GM06990 (cell line): Measurements from ENCODE around the gene PTPRF.

Experiments
- DNase-seq: peaks from one replicate; pipeline ENCODE4 v3.0.0-alpha.2; 2011; ENCODE audit not compliant: insufficient read length; ENCODE audit errors: extremely low read depth
- H3K27me3 ChIP-seq: replicated peaks from 2 replicates; pipeline ENCODE4 v1.6.0; 2011; ENCODE audit warnings: low read length; ENCODE audit not compliant: control insufficient read depth, insufficient read depth
- H3K36me3 ChIP-seq: 2 replicates; pipeline ENCODE4 v1.5.1; 2011; ENCODE audit warnings: low read length; ENCODE audit not compliant: control insufficient read depth, insufficient read depth
- H3K4me3 ChIP-seq: replicated peaks from 2 replicates; pipeline ENCODE4 v1.5.1; 2011; ENCODE audit warnings: low read depth, mild to moderate bottlenecking, control low read depth, low read length
- TF ChIP-seq, protein P1 (sequence below): IDR thresholded peaks from 2 replicates; pipeline ENCODE4 v1.5.1; 2011; ENCODE audit warnings: low read length, control low read depth, mild to moderate bottlenecking, inconsistent platforms; ENCODE audit not compliant: insufficient read depth, poor library complexity, severe bottlenecking

Gene PTPRF

GRCh38 chr1:43552059-43552742 lies 21.5 kb downstream of the PTPRF start:
- H3K27me3 ChIP-seq: no peaks in the 10 kb centered on the region; the same call in none of the 2 replicates
- no peak overlapping the region for H3K4me3 ChIP-seq
- no peak for DNase-seq
- no peaks in the 10 kb centered on the region for H3K36me3 ChIP-seq
- TF ChIP-seq, protein P1, sequence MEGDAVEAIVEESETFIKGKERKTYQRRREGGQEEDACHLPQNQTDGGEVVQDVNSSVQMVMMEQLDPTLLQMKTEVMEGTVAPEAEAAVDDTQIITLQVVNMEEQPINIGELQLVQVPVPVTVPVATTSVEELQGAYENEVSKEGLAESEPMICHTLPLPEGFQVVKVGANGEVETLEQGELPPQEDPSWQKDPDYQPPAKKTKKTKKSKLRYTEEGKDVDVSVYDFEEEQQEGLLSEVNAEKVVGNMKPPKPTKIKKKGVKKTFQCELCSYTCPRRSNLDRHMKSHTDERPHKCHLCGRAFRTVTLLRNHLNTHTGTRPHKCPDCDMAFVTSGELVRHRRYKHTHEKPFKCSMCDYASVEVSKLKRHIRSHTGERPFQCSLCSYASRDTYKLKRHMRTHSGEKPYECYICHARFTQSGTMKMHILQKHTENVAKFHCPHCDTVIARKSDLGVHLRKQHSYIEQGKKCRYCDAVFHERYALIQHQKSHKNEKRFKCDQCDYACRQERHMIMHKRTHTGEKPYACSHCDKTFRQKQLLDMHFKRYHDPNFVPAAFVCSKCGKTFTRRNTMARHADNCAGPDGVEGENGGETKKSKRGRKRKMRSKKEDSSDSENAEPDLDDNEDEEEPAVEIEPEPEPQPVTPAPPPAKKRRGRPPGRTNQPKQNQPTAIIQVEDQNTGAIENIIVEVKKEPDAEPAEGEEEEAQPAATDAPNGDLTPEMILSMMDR: no peak

DNA sequence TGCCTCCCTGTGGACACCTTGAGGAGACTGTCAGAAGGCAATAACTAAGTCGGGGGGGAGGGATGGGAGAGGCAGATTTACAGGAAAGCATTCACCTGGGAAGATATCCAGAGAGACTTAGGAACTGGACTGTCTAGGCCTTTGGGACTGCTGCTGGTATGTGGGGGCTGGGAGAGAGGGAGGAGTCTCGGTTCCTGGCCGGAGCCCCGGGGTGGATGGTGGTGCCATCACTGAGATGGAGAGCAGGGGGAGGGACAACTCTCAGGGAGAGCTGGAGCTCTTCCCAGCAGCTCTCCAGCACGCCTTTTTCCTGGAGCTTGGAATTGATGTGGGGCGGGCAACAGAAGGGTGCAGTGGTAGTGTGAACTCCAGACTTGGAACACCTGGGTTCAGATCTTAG lies 22.1 kb downstream of the PTPRF start:
- Histone ChIP-seq H3K36me3 (no peaks in the 10 kb centered on the region), H3K27me3 (no peaks in the 10 kb centered on the region; the same call in none of the 2 replicates), H3K4me3 (no peak overlapping the region)
- TF ChIP-seq, protein P1: no peak
- DNase-seq: no peak

GRCh38 chr1:43554444-43554992 lies 23.8 kb downstream of the PTPRF start:
- DNase-seq: no peak
- no peaks in the 10 kb centered on the region for H3K36me3 ChIP-seq
- no peaks in the 10 kb centered on the region; the same call in 1 of the 2 replicates for H3K27me3 ChIP-seq
- TF ChIP-seq, protein P1: peak; percentile 79
- H3K4me3 ChIP-seq: no peak overlapping the region

DNA sequence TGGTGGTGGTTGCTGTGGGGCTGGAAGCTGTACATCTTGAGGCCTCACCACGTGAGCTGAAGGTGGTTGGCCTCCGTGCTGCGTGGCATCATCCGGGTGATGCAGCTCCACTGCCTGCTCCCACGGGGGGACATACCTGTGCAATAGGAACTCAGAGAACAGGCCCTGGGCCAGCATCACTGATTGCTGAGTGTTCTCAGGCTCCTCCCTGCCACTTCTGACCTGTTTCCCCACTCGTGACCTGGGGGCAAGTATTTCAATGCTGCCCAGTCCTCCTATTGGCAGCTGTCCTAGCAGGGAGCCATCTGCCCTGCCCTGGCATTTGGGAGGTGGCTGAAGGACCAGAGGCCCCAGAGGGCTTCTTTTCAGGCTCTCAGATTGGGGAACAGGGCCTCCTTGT lies 26.1 kb downstream of the PTPRF start:
- no peak for DNase-seq
- Histone ChIP-seq H3K36me3 (no peaks in the 10 kb centered on the region), H3K27me3 (no peaks in the 10 kb centered on the region; the same call in 1 of the 2 replicates), H3K4me3 (no peak overlapping the region)
- TF ChIP-seq, protein P1: no peak

DNA sequence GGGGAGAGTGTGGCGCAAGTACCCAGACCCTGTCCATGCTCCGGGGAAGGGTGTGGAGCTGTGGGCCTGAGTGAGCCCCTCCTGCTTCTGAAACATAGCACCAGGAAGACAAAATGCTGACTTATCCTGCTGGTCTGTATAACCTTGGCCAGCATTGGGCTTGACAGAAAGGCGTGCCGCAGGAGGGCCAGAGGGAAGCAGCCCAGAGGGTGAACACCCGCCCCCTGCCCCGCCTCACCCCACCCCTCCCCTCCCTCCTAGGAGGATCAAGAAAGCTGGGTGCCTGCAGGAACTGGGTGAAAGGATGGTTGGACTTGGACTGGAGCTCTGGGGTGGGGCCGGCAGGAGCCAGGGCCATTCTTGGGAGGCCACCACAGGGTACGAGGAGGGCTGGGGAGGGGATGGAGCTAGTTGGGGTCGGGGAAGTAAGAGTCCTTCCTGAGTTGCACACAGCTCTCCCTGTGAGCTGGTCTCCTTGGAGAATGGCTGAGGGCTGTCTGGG lies 27.1 kb downstream of the PTPRF start:
- Histone ChIP-seq H3K4me3 (no peak overlapping the region), H3K36me3 (no peaks in the 10 kb centered on the region), H3K27me3 (no peaks in the 10 kb centered on the region; the same call in 1 of the 2 replicates)
- no peak for DNase-seq
- TF ChIP-seq, protein P1: no peak
